H1 (cell line): ENCODE results near the gene GFPT1. TPM values are rescaled to one million over a fixed set of nuclear protein-coding genes. Genes with fewer than 3 reads are reported as not detected.

ENCODE experiments used
- CTCF ChIA-PET: fragments of 300-600 bp; sonication (Branson Sonifier 250); formaldehyde crosslinking; loops from one replicate; lab custom pipeline; 2021; ENCODE audit not compliant: partially characterized antibody; lab: Charles Lee
- POLR2A ChIA-PET: fragments of 300-600 bp; sonication (Branson Sonifier 250); formaldehyde crosslinking; loops from one replicate; lab custom pipeline; 2021; ENCODE audit warnings: inconsistent platforms; ENCODE audit not compliant: partially characterized antibody; lab: Charles Lee
- DNase-seq, 2 experiments: peaks; one replicate each; pipeline versions ENCODE4 v3.0.0 to v3.0.0-alpha.2; 2010 to 2022; ENCODE audit warnings: low spot score in 2 of 2, low read depth in 1 of 2, mixed read lengths in 1 of 2
- FAIRE-seq: peaks from 2 replicates; lab custom pipeline; 2011; peaks lifted over from hg19 to GRCh38; lab: Jason Lieb, UNC
- H2AFZ ChIP-seq: 2 replicates; pipeline ENCODE4 v1.8.1; 2012; ENCODE audit warnings: low read length, inconsistent platforms
- H2AK5ac ChIP-seq: 2 replicates; pipeline ENCODE4 v1.6.1; 2013; ENCODE audit warnings: low read depth, low read length
- H2BK120ac ChIP-seq: replicated peaks from 2 replicates; pipeline ENCODE3; 2013; ENCODE audit warnings: low read depth, low read length, inconsistent platforms
- H2BK12ac ChIP-seq: 2 replicates; pipeline ENCODE4 v1.6.1; 2013; ENCODE audit warnings: low read depth, low read length
- H2BK15ac ChIP-seq: 2 replicates; pipeline ENCODE4 v1.6.1; 2013; ENCODE audit warnings: low read length
- H2BK20ac ChIP-seq: 2 replicates; pipeline ENCODE4 v1.6.1; 2013; ENCODE audit warnings: low read length
- H2BK5ac ChIP-seq: 2 replicates; pipeline ENCODE4 v1.6.1; 2013; ENCODE audit warnings: low read depth, low read length
- H3K14ac ChIP-seq: 2 replicates; pipeline ENCODE4 v1.6.1; 2013; ENCODE audit warnings: inconsistent platforms; ENCODE audit not compliant: insufficient read length
- H3K18ac ChIP-seq: 2 replicates; pipeline ENCODE4 v1.6.1; 2013; ENCODE audit warnings: low read length; ENCODE audit errors: extremely low read depth
- H3K23ac ChIP-seq: 2 replicates; pipeline ENCODE4 v1.6.1; 2013; ENCODE audit warnings: inconsistent platforms; ENCODE audit not compliant: insufficient read length
- H3K23me2 ChIP-seq: 2 replicates; pipeline ENCODE4 v1.6.1; 2013; ENCODE audit warnings: low read depth, low read length
- H3K27ac ChIP-seq: 2 replicates; pipeline ENCODE4 v1.6.1; 2011; ENCODE audit warnings: low read depth, low read length, inconsistent platforms
- H3K27me3 ChIP-seq, 4 experiments: replicated peaks in 1 of 4; 1 replicate in 1 of 4; 2 replicates in 3 of 4; pipeline versions ENCODE4 v1.6.1 to v1.8.1; 2011 to 2013; ENCODE audit warnings: low read length in 3 of 4, mild to moderate bottlenecking in 3 of 4, inconsistent platforms in 2 of 4, mixed read lengths in 2 of 4, moderate library complexity in 1 of 4; ENCODE audit not compliant: control insufficient read depth in 3 of 4, insufficient read depth in 3 of 4; ENCODE audit errors: extremely low read depth in 1 of 4
- H3K36me3 ChIP-seq, 4 experiments: 2 replicates each; pipeline versions ENCODE4 v1.6.1 to v1.8.1; 2011 to 2013; ENCODE audit warnings: mild to moderate bottlenecking in 4 of 4, low read length in 3 of 4, moderate library complexity in 2 of 4, control low read depth in 1 of 4, inconsistent platforms in 1 of 4; ENCODE audit not compliant: insufficient read depth in 4 of 4, control insufficient read depth in 2 of 4
- H3K4ac ChIP-seq: replicated peaks from 2 replicates; pipeline ENCODE3; 2013; ENCODE audit warnings: low read length, low read depth, mixed read lengths, inconsistent platforms; ENCODE audit not compliant: insufficient read length
- H3K4me1 ChIP-seq, 4 experiments: replicated peaks in 1 of 4; 1 replicate in 1 of 4; 2 replicates in 3 of 4; pipeline versions ENCODE4 v1.6.1 to v1.8.1; 2011 to 2013; ENCODE audit warnings: low read length in 3 of 4, inconsistent platforms in 2 of 4, mixed read lengths in 1 of 4; ENCODE audit not compliant: insufficient read depth in 4 of 4, control insufficient read depth in 3 of 4
- H3K4me2 ChIP-seq, 2 experiments: 2 replicates each; pipeline versions ENCODE4 v1.6.1 to v1.8.1; 2011 to 2013; ENCODE audit warnings: low read depth in 2 of 2, low read length in 2 of 2, control low read depth in 1 of 2, inconsistent platforms in 1 of 2, mild to moderate bottlenecking in 1 of 2; ENCODE audit not compliant: insufficient read depth in 1 of 2
- H3K4me3 ChIP-seq, 4 experiments: fragments of 200-600, 300-600 bp in 1 of 4; sonication (generic), shearing (Covaris generic), sonication (Bioruptor Twin) in 1 of 4; 2 replicates each; pipeline versions ENCODE4 v1.5.1 to v1.8.1; 2011 to 2016; ENCODE audit warnings: low read length in 4 of 4, low read depth in 3 of 4, control low read depth in 2 of 4, inconsistent platforms in 2 of 4, mild to moderate bottlenecking in 2 of 4, mixed read lengths in 1 of 4, moderate library complexity in 1 of 4; ENCODE audit not compliant: insufficient read depth in 2 of 4; ENCODE audit errors: extremely low read depth in 1 of 4
- H3K56ac ChIP-seq: replicated peaks from 2 replicates; pipeline ENCODE3; 2013; ENCODE audit warnings: low read depth, mild to moderate bottlenecking, mixed read lengths, low read length, inconsistent platforms; ENCODE audit not compliant: insufficient read length
- H3K79me1 ChIP-seq: 2 replicates; pipeline ENCODE4 v1.6.1; 2013; ENCODE audit warnings: low read depth, low read length, control low read depth
- H3K79me2 ChIP-seq, 2 experiments: 2 replicates each; pipeline versions ENCODE4 v1.6.1 to v1.8.1; 2012 to 2013; ENCODE audit warnings: low read length in 2 of 2, mild to moderate bottlenecking in 2 of 2, inconsistent platforms in 1 of 2; ENCODE audit not compliant: insufficient read depth in 2 of 2, control insufficient read depth in 1 of 2
- H3K9ac ChIP-seq, 4 experiments: replicated peaks in 1 of 4; 1 replicate in 1 of 4; 2 replicates in 3 of 4; pipeline versions ENCODE4 v1.6.1 to v1.8.1; 2011 to 2013; ENCODE audit warnings: low read depth in 3 of 4, low read length in 3 of 4, control low read depth in 2 of 4, mild to moderate bottlenecking in 2 of 4, moderate library complexity in 2 of 4, inconsistent platforms in 1 of 4; ENCODE audit errors: extremely low read depth in 1 of 4
- H3K9me3 ChIP-seq, 2 experiments: 2 replicates each; pipeline versions ENCODE4 v1.6.1 to v1.8.1; 2012 to 2013; ENCODE audit warnings: mild to moderate bottlenecking in 2 of 2, moderate library complexity in 2 of 2, control low read depth in 1 of 2, inconsistent platforms in 1 of 2, low read depth in 1 of 2, low read length in 1 of 2, mixed read lengths in 1 of 2; ENCODE audit not compliant: insufficient read depth in 2 of 2
- H4K20me1 ChIP-seq, 2 experiments: replicated peaks in 1 of 2; 2 replicates each; pipeline versions ENCODE3 to v1.8.1; 2011 to 2013; ENCODE audit warnings: inconsistent platforms in 2 of 2, low read length in 2 of 2, mild to moderate bottlenecking in 1 of 2; ENCODE audit not compliant: insufficient read depth in 2 of 2, control insufficient read depth in 1 of 2
- H4K5ac ChIP-seq: 2 replicates; pipeline ENCODE4 v1.6.1; 2013; ENCODE audit warnings: low read length, low read depth, mixed read lengths, inconsistent platforms; ENCODE audit not compliant: insufficient read length
- H4K8ac ChIP-seq: 2 replicates; pipeline ENCODE4 v1.8.0; 2013; ENCODE audit warnings: mild to moderate bottlenecking, moderate library complexity, low read length, inconsistent platforms; ENCODE audit not compliant: insufficient read depth; ENCODE audit errors: extremely low read depth
- H4K91ac ChIP-seq: replicated peaks from 2 replicates; pipeline ENCODE3; 2013; ENCODE audit warnings: low read length, mixed read lengths, inconsistent platforms; ENCODE audit not compliant: insufficient read length
- WGBS, 2 experiments: shearing (Covaris generic) in 1 of 2; methylation state at CpG; one replicate each; pipeline versions ENCODE4 v1.1.6 to v1.1.7; 2013 to 2015; ENCODE audit warnings: low lambda C conversion rate in 2 of 2, mixed read lengths in 2 of 2, inconsistent platforms in 1 of 2, low coverage in 1 of 2, missing lambda C conversion rate in 1 of 2; ENCODE audit not compliant: insufficient replicate concordance in 2 of 2, insufficient coverage in 1 of 2, insufficient read length in 1 of 2; ENCODE audit errors: extremely low coverage in 1 of 2, missing lambda C conversion rate in 1 of 2; 5-methylcytosine and 5-hydroxymethylcytosine counted together
- polyA plus RNA-seq, 7 experiments: library from polyadenylated mRNA; depleted of rRNA in 3 of 7; stranded (reverse) in 5 of 7; unstranded in 2 of 7; fragments of >200 nt in 5 of 7; fragments of 200-250 nt in 2 of 7; gene quantifications; 1 replicate in 5 of 7; 2 replicates in 1 of 7; 4 replicates in 1 of 7; pipeline versions ENCODE4 v1.2.1 to v1.2.3, GENCODE V29; 2011 to 2013; ENCODE audit warnings: missing spikeins in 2 of 7, mixed read lengths in 2 of 7
- total RNA-seq: library from RNA; stranded (reverse); fragmentation: NEBNext Ultra II Directional; extraction: Animal tissue kit (Norgen Biotek cat#: 25700); gene quantifications from 2 replicates; pipeline ENCODE4 v1.2.1, GENCODE V29; 2021
- TF ChIP-seq, protein P1 (sequence below): fragments of 300-600 bp; sonication (generic); IDR thresholded peaks from 2 replicates; pipeline ENCODE4 v1.7.1; 2012; ENCODE audit warnings: low read length, moderate library complexity, mild to moderate bottlenecking, inconsistent platforms; ENCODE audit not compliant: insufficient replicate concordance

GFPT1 gene
- total and polyA plus RNA-seq, 2 of the 8 experiments (the other 6 are each of a cell fraction or from before 2014, with no cell fraction given) = 13.3 to 76.2 TPM

DNA sequence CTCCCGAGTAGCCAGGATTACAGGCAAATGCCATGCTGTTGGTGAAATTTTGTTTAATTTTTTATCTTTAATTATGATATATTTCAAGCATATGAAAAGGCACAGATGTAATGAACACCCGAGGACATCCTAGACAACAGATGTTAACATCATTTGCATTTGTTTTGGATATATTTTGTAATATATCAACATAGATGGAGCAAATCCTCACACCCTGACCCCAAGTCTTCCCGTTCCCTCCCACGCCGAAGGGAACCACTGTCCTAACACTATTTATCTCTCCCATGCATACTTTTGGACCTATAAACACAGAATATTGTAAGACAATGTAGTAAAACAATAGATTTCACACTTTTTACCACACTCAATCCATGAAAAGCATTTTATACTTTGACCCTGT is 99.5 kb downstream of the GFPT1 start:
- no peak overlapping the region for H2AFZ ChIP-seq
- H3K27me3 ChIP-seq = no peaks in the 10 kb centered on the region; a peak in 1 of 7 replicates
- no peak overlapping the region for H2AK5ac ChIP-seq
- no peaks in the 10 kb centered on the region for H4K20me1 ChIP-seq
- H3K4me1 ChIP-seq = no peaks in the 10 kb centered on the region
- H3K4me3 ChIP-seq = no peak overlapping the region
- no peak overlapping the region for H3K23ac ChIP-seq
- no peak overlapping the region for H2BK120ac ChIP-seq
- no peaks in the 10 kb centered on the region for H3K9me3 ChIP-seq
- no peak for FAIRE-seq
- 88% methylated on average over 5 of the region's 5 CpGs; no CpG with 5 or more reads in 1 of the 2 experiments for WGBS, 2 experiments
- no peak overlapping the region for H2BK20ac ChIP-seq
- ChIA-PET POLR2A (no interaction called here), CTCF (no interaction called here)
- no peak overlapping the region for H2BK5ac ChIP-seq
- no peaks in the 10 kb centered on the region for H3K79me1 ChIP-seq
- H3K27ac ChIP-seq = no peak overlapping the region
- no peak overlapping the region for H4K8ac ChIP-seq
- no peak overlapping the region for H4K91ac ChIP-seq
- H2BK15ac ChIP-seq = no peak overlapping the region
- H4K5ac ChIP-seq = no peak overlapping the region
- no peaks in the 10 kb centered on the region for H3K23me2 ChIP-seq
- no peak overlapping the region for H3K56ac ChIP-seq
- H3K9ac ChIP-seq = no peak overlapping the region
- no peak overlapping the region for H2BK12ac ChIP-seq
- no peak overlapping the region for H3K18ac ChIP-seq
- H3K4me2 ChIP-seq = no peak overlapping the region
- H3K14ac ChIP-seq = no peak overlapping the region
- DNase-seq = no peak
- no peak overlapping the region for H3K4ac ChIP-seq
- H3K36me3 ChIP-seq = no peaks in the 10 kb centered on the region
- no peaks in the 10 kb centered on the region for H3K79me2 ChIP-seq
- TF ChIP-seq, protein P1, sequence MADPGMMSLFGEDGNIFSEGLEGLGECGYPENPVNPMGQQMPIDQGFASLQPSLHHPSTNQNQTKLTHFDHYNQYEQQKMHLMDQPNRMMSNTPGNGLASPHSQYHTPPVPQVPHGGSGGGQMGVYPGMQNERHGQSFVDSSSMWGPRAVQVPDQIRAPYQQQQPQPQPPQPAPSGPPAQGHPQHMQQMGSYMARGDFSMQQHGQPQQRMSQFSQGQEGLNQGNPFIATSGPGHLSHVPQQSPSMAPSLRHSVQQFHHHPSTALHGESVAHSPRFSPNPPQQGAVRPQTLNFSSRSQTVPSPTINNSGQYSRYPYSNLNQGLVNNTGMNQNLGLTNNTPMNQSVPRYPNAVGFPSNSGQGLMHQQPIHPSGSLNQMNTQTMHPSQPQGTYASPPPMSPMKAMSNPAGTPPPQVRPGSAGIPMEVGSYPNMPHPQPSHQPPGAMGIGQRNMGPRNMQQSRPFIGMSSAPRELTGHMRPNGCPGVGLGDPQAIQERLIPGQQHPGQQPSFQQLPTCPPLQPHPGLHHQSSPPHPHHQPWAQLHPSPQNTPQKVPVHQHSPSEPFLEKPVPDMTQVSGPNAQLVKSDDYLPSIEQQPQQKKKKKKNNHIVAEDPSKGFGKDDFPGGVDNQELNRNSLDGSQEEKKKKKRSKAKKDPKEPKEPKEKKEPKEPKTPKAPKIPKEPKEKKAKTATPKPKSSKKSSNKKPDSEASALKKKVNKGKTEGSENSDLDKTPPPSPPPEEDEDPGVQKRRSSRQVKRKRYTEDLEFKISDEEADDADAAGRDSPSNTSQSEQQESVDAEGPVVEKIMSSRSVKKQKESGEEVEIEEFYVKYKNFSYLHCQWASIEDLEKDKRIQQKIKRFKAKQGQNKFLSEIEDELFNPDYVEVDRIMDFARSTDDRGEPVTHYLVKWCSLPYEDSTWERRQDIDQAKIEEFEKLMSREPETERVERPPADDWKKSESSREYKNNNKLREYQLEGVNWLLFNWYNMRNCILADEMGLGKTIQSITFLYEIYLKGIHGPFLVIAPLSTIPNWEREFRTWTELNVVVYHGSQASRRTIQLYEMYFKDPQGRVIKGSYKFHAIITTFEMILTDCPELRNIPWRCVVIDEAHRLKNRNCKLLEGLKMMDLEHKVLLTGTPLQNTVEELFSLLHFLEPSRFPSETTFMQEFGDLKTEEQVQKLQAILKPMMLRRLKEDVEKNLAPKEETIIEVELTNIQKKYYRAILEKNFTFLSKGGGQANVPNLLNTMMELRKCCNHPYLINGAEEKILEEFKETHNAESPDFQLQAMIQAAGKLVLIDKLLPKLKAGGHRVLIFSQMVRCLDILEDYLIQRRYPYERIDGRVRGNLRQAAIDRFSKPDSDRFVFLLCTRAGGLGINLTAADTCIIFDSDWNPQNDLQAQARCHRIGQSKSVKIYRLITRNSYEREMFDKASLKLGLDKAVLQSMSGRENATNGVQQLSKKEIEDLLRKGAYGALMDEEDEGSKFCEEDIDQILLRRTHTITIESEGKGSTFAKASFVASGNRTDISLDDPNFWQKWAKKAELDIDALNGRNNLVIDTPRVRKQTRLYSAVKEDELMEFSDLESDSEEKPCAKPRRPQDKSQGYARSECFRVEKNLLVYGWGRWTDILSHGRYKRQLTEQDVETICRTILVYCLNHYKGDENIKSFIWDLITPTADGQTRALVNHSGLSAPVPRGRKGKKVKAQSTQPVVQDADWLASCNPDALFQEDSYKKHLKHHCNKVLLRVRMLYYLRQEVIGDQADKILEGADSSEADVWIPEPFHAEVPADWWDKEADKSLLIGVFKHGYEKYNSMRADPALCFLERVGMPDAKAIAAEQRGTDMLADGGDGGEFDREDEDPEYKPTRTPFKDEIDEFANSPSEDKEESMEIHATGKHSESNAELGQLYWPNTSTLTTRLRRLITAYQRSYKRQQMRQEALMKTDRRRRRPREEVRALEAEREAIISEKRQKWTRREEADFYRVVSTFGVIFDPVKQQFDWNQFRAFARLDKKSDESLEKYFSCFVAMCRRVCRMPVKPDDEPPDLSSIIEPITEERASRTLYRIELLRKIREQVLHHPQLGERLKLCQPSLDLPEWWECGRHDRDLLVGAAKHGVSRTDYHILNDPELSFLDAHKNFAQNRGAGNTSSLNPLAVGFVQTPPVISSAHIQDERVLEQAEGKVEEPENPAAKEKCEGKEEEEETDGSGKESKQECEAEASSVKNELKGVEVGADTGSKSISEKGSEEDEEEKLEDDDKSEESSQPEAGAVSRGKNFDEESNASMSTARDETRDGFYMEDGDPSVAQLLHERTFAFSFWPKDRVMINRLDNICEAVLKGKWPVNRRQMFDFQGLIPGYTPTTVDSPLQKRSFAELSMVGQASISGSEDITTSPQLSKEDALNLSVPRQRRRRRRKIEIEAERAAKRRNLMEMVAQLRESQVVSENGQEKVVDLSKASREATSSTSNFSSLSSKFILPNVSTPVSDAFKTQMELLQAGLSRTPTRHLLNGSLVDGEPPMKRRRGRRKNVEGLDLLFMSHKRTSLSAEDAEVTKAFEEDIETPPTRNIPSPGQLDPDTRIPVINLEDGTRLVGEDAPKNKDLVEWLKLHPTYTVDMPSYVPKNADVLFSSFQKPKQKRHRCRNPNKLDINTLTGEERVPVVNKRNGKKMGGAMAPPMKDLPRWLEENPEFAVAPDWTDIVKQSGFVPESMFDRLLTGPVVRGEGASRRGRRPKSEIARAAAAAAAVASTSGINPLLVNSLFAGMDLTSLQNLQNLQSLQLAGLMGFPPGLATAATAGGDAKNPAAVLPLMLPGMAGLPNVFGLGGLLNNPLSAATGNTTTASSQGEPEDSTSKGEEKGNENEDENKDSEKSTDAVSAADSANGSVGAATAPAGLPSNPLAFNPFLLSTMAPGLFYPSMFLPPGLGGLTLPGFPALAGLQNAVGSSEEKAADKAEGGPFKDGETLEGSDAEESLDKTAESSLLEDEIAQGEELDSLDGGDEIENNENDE = no peak
